Amniotic epithelial cell (primary cell): ENCODE data around the gene RNF145.
"Not testable (repeated sequence)": the region's sequence is repeated elsewhere in the genome, so short reads cannot be mapped to it uniquely, and the experiment has no call there.

Source experiments
- DNase-seq: peaks from one replicate; pipeline ENCODE4 v3.0.0-alpha.2; 2010; ENCODE audit warnings: low read depth

Gene RNF145

GRCh38 chr5:159209438-159210209 lies at the start of gene RNF145:
RNF145 (minus strand) TSS chr5:159209553; CDS start chr5:159203617, 5,936 bp downstream.
- peak; percentile 76 for DNase-seq

- no peak for DNase-seq
Observed at GRCh38 chr5:159258361-159258760, 49.0 kb upstream of the RNF145 start.

- DNase-seq = no peak
Observed at GRCh38 chr5:159257629-159258283, 48.4 kb upstream of the RNF145 start.

- no peak for DNase-seq
Observed at GRCh38 chr5:159257007-159257406, 47.7 kb upstream of the RNF145 start.

GRCh38 chr5:159252195-159252594 lies 42.8 kb upstream of the RNF145 start:
- DNase-seq = no peak

- DNase-seq = no peak
Observed at GRCh38 chr5:159249158-159249557, 39.8 kb upstream of the RNF145 start.

GRCh38 chr5:159244890-159245289 lies 35.5 kb upstream of the RNF145 start:
- no peak for DNase-seq

- no peak for DNase-seq
Observed at GRCh38 chr5:159244163-159244562, 34.8 kb upstream of the RNF145 start.

GRCh38 chr5:159243385-159243784 lies 34.0 kb upstream of the RNF145 start:
- no peak for DNase-seq

GRCh38 chr5:159242656-159243055 lies 33.3 kb upstream of the RNF145 start:
- DNase-seq = no peak

- DNase-seq = no peak
Observed at GRCh38 chr5:159241946-159242552, 32.7 kb upstream of the RNF145 start.

- no peak for DNase-seq
Observed at GRCh38 chr5:159240301-159240870, 31.0 kb upstream of the RNF145 start.

- DNase-seq = not testable (repeated sequence)
Observed at GRCh38 chr5:159235871-159236520, 26.6 kb upstream of the RNF145 start.

GRCh38 chr5:159231167-159231566 lies 21.8 kb upstream of the RNF145 start:
- peak; percentile 90 for DNase-seq

- no peak for DNase-seq
Observed at GRCh38 chr5:159230657-159231056, 21.3 kb upstream of the RNF145 start.

- DNase-seq = peak; percentile 19
Observed at GRCh38 chr5:159228097-159228496, 18.7 kb upstream of the RNF145 start.

GRCh38 chr5:159227452-159227851 lies 18.1 kb upstream of the RNF145 start:
- DNase-seq = peak; percentile 18

- no peak for DNase-seq
Observed at GRCh38 chr5:159226451-159226850, 17.1 kb upstream of the RNF145 start.

GRCh38 chr5:159224471-159224870 lies 15.1 kb upstream of the RNF145 start:
- DNase-seq = no peak

GRCh38 chr5:159223469-159223868 lies 14.1 kb upstream of the RNF145 start:
- no peak for DNase-seq

GRCh38 chr5:159220206-159220605 lies 10.9 kb upstream of the RNF145 start:
- no peak for DNase-seq

GRCh38 chr5:159218595-159219023 lies 9.3 kb upstream of the RNF145 start:
- peak; percentile 26 for DNase-seq
